GM12801 (cell line): ENCODE results near the gene CAPZA2.

Source experiments
- TF ChIP-seq, protein P1 (sequence below): IDR thresholded peaks from one replicate; pipeline ENCODE4 v1.5.1; 2011; ENCODE audit warnings: control low read depth; ENCODE audit not compliant: insufficient read length; ENCODE audit errors: extremely low read depth

CAPZA2 gene

DNA sequence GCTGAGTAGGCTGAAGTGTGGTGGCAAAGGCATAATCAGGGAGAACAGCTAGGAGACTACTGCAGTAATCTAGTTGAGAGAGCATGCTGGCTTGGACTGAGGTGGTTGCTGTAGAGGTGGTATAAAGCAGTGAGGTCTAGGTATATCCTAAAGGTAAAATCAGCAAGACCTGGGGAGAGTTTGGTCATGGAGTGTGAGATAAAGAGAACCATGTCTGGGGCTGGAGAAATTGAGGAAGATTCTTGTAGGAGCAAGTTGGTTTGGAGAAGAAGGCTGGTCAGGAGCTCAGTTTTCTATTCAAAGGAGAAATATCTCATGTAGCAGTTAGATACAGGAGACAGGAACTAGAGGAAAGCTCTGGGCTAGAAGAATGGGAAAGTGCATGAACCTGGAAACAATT, 58.0 kb downstream of the CAPZA2 start:
- TF ChIP-seq, protein P1, sequence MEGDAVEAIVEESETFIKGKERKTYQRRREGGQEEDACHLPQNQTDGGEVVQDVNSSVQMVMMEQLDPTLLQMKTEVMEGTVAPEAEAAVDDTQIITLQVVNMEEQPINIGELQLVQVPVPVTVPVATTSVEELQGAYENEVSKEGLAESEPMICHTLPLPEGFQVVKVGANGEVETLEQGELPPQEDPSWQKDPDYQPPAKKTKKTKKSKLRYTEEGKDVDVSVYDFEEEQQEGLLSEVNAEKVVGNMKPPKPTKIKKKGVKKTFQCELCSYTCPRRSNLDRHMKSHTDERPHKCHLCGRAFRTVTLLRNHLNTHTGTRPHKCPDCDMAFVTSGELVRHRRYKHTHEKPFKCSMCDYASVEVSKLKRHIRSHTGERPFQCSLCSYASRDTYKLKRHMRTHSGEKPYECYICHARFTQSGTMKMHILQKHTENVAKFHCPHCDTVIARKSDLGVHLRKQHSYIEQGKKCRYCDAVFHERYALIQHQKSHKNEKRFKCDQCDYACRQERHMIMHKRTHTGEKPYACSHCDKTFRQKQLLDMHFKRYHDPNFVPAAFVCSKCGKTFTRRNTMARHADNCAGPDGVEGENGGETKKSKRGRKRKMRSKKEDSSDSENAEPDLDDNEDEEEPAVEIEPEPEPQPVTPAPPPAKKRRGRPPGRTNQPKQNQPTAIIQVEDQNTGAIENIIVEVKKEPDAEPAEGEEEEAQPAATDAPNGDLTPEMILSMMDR: no peak

DNA sequence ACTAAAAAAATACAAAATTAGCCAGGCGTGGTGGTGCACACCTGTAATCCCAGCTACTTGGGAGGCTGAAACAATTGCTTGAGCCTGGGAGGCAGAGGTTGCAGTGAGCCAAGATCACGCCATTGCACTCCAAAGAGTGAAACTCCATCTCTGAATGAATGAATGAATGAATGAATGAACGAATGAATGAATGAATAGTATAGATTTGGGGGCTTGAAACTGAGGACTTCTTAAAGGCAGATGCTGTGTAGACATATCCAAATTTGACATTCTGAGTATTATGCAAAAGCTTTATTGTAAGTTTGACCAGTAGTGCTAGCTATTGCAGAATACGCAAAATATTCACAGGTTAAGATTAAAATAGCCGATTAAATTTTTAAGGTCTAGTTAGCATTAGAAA, 60.2 kb downstream of the CAPZA2 start:
- TF ChIP-seq, protein P1: no peak

DNA sequence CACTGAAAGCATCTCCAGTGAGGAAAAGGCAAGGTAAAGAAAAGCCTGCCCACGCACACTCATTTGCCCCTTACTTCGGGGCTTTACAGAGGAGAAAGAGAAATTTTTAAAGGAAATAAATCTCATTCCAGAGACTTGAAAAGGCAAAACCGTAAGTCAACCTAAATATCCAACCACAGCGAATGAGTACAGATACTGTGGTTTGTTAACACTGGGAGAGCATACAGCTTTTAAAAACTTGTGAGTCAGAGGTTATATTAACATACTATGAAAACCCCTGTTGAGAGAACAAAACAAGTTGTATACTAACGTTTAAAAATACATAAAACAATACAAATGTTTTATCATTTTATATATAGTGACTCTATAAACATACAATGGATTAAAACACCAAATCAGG, 62.4 kb downstream of the CAPZA2 start:
- TF ChIP-seq, protein P1: no peak

DNA sequence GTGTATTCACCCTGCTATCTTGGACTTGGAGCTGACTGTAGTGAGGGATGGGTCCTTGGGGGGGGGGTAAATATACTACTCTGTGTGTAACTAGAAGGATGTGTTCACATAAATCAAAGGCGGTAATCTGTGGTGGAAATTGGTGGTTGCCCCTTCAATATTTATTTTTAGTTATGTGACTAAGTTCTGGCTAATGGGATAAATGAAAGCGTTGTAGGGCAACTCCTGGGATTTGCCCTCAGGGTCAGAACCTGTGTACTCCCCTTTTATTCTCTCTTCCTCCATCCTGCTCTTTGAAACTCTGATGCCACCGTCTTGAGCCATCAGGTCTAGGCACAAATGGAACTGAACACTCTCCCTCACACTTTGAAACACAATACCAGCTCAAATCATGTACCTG, 66.6 kb downstream of the CAPZA2 start:
- TF ChIP-seq, protein P1: no peak

DNA sequence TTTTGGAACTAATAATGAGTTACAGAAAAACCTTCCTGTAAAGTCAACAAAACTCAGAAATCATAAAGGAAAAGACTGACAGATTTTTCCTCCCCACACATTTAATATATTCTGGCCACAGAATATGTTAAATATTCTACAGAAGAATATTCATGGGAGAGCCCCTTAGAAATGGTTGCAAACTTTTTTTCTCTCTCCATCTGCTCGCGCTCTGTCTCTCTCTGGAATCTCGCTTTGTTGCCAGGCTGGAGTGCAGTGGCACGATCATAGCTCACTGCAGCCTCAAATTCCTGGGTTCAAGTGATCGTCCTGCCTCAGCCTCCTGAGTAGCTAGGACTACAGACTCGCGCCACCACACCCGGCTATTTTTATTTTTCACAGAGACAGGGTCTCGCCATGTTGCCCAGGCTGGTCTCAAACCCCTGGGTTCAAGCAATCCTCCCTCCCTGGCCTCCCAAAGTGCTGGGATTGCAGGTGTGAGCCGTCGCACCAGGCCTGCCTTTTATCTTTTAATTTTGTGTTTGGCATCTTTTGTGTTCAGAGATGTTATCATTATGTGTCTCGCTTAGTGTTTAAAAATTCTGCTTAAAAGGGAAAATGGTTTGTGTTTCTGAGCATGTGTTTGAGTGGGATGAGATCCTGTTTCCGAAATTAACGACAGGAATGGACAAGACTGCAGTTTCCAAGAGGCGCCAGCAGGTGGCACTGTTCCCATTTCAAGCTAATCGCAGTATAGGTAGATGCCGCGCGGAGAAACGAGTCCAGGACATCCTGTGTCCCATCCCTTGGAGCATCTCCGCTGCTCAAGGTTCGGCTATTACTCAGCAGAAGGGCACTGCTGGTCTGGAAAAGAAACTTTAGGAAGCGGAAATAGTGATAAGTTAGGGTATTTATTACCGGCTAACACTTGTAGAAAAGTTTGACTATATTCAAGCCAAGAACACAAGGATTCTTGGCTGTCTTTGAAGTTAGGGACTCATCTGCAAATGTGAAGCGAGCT, 67.8 kb downstream of the CAPZA2 start:
- TF ChIP-seq, protein P1: peak; percentile 12

DNA sequence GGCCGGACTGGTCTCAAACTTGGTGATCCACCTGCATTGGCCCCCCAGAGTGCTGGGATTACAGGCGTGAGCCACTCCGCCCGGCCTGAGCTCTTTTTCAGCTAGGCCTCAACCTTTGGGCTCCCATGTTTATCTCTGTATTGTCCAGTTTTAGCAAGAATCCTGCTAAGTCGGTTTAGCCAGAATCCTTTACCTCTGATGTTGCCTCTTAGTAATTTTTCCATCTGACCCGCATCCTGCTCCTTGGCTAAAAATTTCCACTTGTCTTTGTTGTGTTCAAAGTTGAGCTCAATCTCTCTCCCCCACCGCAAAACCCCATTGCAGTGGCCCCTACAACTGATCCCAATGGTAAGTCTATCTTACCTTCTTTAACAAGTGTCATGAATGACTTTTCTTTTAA, 70.2 kb downstream of the CAPZA2 start:
- TF ChIP-seq, protein P1: no peak

DNA sequence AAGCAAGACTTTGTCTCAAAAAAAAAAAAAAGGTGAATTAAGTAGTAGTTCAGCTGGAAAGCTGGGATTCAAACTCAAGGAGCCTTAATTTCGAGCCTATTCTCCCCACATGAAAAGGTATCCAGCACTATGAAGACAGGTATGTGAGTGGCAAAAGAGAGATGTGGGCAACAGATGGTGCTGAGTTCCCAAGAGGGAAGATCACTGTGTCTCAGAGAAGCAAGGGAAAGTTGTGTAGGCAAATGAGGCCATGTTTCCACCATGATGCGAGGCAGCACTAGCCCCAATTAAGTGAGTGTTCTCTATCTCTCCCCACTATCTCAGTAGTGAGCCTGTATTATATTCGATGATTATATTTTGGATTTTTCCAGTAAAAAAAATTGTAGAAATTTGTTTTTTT, 71.1 kb downstream of the CAPZA2 start:
- TF ChIP-seq, protein P1: no peak
